Limb (tissue), 2 donors: ENCODE results near the gene PSG11.
"Not testable (repeated sequence)": the region's sequence is repeated elsewhere in the genome, so short reads cannot be mapped to it uniquely, and the experiment has no call there.

Experiments used
- DNase-seq, 2 donors: peaks; one replicate each; pipeline ENCODE4 v3.0.0-alpha.2; 2016; ENCODE audit errors: extremely low spot score in 2 of 2

The PSG11 gene

DNA sequence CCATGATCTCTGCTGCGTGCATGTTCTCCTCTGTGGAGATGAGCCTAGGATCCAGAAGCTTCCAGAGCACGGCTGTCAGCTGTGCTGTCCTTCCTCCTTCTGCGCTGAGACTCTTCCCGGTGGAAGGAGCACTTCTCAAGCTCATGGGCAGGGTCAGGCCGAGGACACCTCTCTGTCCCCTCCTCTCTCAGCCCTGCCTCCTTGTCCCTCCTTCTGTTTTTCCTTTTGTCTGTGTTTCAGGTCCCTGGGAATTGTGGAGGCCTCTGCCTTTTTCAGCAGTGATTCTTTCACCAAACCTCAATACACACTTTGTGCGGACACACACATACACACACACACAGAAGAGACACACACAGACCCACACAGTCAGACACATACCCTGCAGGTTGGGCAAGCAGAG lies at the start of gene PSG11:
Gene PSG11, minus strand, starts transcription at position 101 of the 400 bp plus-strand sequence. Its CDS starts 97 bp downstream, at position 4.
- DNase-seq, result not testable (repeated sequence)

- DNase-seq, result not testable (repeated sequence)
These were observed 36.1 kb upstream of the PSG11 start for GRCh38 chr19:43062418-43062817.

DNA sequence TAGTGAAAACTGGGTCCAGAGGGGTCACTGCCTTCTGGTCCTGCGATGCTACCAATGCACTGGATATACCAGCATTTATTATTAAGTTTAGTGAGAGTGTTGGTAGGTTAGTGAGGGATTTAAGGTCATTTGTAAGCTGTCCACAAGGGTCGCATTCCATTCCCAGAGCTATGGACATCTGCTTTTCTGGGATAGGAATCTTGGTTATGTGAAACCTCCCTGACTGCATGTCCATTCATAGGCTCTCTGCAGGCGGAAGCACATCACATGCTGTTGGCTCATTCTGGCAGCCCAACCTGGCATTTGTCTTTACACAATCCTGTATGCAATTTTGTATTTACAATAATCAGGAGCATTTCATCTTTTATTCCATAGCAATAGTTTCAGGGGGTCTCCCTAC lies 35.1 kb upstream of the PSG11 start:
- not testable (repeated sequence) for DNase-seq

- DNase-seq, result not testable (repeated sequence)
These were observed 34.0 kb upstream of the PSG11 start for GRCh38 chr19:43060254-43060653.

- DNase-seq, result not testable (repeated sequence)
These were observed 33.2 kb upstream of the PSG11 start for GRCh38 chr19:43059482-43059881.

GRCh38 chr19:43058440-43058839 lies 32.2 kb upstream of the PSG11 start:
- DNase-seq, result not testable (repeated sequence)

DNA sequence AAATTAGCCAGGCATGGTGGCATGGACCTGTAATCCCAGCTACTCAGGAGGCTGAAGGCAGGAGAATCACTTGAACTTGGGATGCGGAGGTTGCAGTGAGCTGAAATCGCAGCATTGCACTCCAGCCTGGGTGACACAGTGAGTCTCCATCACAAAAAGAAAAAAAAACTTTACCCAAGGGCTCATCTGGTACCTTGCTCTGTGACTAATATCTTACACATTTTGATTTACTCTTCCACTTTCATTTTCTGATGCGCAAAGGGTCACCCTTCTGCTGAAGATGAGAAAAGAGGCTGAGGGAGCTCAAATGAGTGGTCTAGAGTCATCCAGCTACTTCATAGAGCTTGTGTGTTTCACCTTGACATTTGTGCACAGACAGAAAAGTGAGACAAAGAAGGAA lies 21.7 kb upstream of the PSG11 start:
- DNase-seq, result not testable (repeated sequence)

DNA sequence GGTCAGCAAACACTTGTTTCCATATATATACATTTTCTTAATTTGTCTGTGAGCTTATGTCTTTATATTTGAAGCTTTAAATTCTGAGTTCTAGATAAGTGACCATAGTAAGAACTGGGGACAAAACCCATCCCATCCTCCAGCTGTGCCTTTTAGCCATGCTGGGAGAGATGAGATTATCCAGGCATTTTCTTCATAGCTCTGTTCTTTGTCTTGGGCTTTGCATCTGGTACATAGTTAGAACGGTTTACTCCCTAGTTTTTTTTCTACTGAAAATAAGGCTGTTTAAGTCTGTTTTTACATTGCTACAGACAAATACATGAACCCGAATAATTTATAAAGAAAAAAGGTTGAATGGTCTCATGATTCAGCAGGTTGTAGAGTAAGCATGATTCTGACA lies 20.3 kb upstream of the PSG11 start:
- DNase-seq, result not testable (repeated sequence)

- not testable (repeated sequence) for DNase-seq
These were observed 17.4 kb upstream of the PSG11 start for GRCh38 chr19:43043492-43044180.

DNA sequence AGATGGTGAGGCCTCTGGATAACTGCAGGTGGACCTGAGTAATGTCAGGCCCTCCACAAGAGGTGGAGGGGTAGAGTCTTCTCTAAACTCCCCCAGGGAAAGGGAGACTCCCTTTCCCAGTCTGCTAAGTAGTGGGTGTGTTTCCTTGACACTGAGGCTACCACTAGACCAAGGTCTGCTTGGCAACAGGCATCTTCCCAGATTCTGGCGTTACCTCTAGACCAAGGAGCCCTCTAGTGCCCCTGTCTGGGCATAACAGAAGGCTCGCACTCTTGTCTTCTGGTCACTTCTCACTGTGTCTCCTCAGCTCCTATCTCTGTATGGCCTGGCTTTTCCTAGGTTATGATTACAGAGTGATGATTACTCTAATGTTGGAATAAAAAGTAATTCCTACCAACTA lies 5.4 kb upstream of the PSG11 start:
- DNase-seq, result not testable (repeated sequence)

GRCh38 chr19:43028866-43029265 lies 2.6 kb upstream of the PSG11 start:
- no peak for DNase-seq

- DNase-seq, result not testable (repeated sequence)
These were observed 1.7 kb upstream of the PSG11 start for GRCh38 chr19:43027985-43028384.

- not testable (repeated sequence) for DNase-seq
These were observed 792 bp upstream of the PSG11 start for GRCh38 chr19:43027061-43027460.

DNA sequence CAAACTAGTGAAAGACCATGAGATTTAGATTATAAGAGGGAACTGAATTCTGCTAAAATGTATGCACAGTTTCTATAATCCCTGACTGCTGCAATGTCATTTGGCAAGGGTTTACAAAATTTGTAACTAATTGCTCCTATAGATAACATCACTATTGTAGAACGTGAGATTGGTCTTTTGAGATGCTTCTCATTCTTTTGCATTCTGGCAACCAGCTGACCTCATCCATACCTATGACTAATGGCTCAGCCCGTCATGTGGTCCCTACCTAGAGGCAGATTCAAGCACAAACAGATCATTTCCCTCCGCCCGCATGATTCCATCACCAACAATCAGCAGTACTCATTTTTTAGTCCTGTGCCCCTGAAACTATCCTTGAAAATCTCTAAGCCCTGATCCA lies 4.2 kb downstream of the PSG11 start:
- not testable (repeated sequence) for DNase-seq

DNA sequence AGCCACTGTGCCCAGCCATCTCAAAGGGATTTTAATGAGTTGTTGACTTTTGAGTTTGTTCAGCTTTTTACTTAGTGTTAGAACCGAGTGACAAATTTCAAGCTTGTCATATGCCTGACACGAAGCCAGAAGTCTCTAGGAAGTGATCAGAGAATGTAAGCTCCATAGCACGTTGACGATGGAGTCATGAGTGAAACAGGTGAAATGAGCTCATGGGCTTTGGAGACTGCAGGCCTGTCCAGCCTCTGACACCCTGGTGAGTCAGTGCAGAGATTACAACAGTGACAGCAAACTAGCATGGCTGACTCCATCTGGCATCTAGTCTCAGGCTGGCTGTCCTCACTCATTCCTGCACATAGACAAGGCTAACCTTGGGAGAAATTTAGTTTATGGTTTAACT lies 4.6 kb downstream of the PSG11 start:
- not testable (repeated sequence) for DNase-seq

DNA sequence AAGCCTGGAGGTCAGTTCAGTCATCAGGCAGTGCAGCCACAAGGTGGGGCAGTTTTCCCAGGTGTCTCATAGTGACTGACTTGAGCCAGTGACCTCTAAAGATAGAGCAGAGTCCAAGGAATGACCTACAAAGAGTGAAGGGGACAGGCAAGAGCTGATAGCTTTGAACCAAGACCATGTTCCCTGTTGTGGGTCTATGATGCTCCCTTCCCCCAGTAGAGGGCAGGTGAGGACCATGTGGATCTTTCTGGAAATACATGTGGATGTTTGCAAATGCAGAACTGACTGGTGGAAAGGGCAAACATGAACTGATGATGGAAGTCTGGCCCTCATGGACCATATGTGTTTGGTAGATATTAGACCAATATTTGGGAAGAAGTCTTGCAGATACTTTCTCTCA lies 6.7 kb downstream of the PSG11 start:
- DNase-seq, result not testable (repeated sequence)

- not testable (repeated sequence) for DNase-seq
These were observed 20.4 kb downstream of the PSG11 start for GRCh38 chr19:43005841-43006240.

DNA sequence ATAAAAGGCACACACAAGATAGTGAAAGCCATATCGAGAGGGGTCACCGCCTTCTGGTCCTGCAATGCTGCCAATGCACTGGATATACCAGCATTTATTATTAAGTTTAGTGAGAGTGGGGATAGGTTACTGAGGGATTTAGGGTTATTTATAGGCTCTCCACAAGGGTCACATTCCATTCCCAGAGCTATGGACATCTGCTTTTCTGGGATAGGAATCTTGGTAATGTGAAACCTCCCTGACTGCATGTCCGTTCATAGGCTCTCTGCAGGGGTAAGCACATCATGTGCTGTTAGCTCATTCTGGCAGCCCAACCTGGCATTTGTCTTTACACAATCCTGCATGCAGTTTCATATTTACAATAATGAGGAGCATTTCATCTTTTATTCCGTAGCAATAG lies 21.4 kb downstream of the PSG11 start:
- not testable (repeated sequence) for DNase-seq

DNA sequence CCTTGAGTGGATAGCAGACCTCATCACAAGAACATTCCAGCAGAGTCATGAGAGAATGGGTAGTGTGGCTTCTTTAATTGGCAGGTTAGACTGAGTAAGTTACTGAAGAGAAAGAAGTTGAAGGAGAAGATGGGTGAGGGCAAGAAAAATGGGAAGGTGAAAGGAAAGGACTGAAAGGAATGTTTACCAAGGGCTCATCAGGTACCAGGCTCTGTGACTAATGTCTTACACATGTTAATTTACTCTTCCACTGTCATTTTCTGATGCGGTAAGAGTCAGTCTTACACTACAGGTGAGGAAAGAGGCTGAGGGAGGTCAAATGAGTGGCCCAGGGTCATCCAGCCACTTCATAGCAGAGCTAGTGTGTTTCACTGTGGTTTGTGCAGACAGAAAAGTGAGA lies 22.6 kb downstream of the PSG11 start:
- not testable (repeated sequence) for DNase-seq

- DNase-seq, result not testable (repeated sequence)
These were observed 23.3 kb downstream of the PSG11 start for GRCh38 chr19:43002948-43003347.

DNA sequence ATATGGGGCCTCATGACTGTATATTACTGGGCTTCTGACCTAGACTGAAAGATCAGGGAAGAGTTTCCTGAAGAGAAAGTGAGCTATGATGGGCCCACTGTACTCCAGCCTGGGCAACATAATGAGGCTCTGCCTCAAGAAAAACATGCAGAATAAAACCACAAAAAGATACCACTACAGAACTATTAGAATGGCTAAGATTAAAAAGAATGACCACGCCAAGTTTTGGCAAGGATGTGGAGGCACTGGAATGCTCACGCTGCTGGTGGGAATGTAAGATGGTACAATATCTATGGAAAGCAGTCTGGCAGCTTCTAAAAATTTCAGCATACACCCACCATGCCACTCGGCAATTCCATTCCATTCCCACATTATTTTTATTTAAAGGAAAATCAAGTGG lies 30.1 kb downstream of the PSG11 start:
- DNase-seq, result not testable (repeated sequence)

GRCh38 chr19:42992029-42992604 lies 34.2 kb downstream of the PSG11 start:
- DNase-seq, result not testable (repeated sequence)

- DNase-seq, result no peak
These were observed 36.4 kb downstream of the PSG11 start for GRCh38 chr19:42989851-42990250.
